Right atrium auricular region (tissue), 2 donors: ENCODE data around the gene FIGNL2. TPM values are rescaled to one million over a fixed set of nuclear protein-coding genes. Genes with fewer than 3 reads are reported as not detected.
A peak's percentile ranks its signal among the peaks of the same experiment; 100 is the strongest.

Experiments
- DNase-seq: peaks from one replicate; pipeline ENCODE4 v3.0.0-alpha.2; 2019; ENCODE audit warnings: low spot score
- H3K27ac ChIP-seq, 2 donors: fragments of 200-600 bp; sonication (generic); 1 replicate in 1 of 2; 2 replicates in 1 of 2; pipeline ENCODE4 v1.5.1; 2016 to 2019
- H3K27me3 ChIP-seq, 2 donors: fragments of 200-600 bp; sonication (generic); one replicate each; pipeline versions ENCODE4 v1.5.1 to v1.6.0; 2017 to 2019
- H3K36me3 ChIP-seq: fragments of 200-600 bp; sonication (generic); one replicate; pipeline ENCODE4 v1.5.1; 2016
- H3K4me1 ChIP-seq, 2 donors: fragments of 200-600 bp; sonication (generic); one replicate each; pipeline versions ENCODE4 v1.5.1 to v1.6.0; 2017 to 2019
- H3K4me3 ChIP-seq, 2 donors: fragments of 200-600 bp; sonication (generic); 1 replicate in 1 of 2; 2 replicates in 1 of 2; pipeline ENCODE4 v1.5.1; 2017 to 2019; ENCODE audit warnings: mild to moderate bottlenecking in 1 of 2, moderate library complexity in 1 of 2
- H3K9me3 ChIP-seq, 2 donors: fragments of 200-600 bp; sonication (generic); one replicate each; pipeline ENCODE4 v1.5.1; 2019
- CTCF ChIP-seq, 2 donors: fragments of 200-600 bp; sonication (generic); IDR thresholded peaks; one replicate each; pipeline ENCODE4 v1.5.1; 2019; ENCODE audit warnings: antibody characterized with exemption in 2 of 2
- total RNA-seq, 2 donors: library from RNA; depleted of rRNA; stranded (reverse); fragments of >200 nt; gene quantifications; one replicate each; pipeline ENCODE4 v1.1.0, GENCODE V29; 2016

FIGNL2 gene
- total RNA-seq, 2 donors from 2014 or later: 0.19 to 0.24 TPM

DNA sequence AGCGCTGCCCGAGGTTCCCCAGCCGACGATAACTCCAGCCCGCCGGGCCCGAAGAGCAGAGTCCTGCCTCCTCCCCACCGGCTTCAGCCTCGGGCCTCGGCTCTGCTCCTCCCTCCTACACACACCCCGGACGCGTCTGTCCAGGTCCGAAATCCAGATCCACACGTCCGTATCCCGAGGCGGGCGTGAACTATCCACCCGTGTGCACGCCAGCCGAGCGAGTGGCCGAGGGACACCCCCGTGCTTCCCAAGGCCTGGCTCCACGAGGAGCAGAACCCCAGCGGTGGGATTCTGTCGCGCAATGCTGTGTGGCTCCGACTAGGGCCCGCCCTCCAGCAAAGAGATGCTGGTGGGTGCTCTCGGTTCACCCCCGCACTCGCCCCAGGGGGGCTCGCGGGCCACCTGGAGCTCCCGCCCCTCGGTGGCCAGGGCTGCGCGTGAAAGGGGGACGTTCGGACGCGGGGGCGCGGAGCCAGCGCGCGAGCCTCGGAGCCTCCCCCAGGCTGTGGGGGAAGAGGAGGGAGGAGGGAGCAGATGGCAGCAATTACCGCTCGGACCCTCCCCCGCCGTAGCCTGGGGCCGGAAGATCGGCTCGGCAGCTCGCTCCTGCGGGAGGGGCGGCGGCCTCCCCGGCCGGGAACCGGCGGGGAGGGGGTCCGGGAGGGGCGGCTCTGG, 20.4 kb upstream of the FIGNL2 start:
- H3K4me3 ChIP-seq: peak overlapping the region; percentile 40 to 51
- H3K27me3 ChIP-seq: peaks cover 6% of the 10 kb centered on the region in 2 donors
- DNase-seq: no peak
- peaks cover 0 to 26% of the 10 kb centered on the region in 2 donors for H3K4me1 ChIP-seq
- no peak for TF ChIP-seq CTCF (IDR thresholded peaks at IDR 0.05)
- no peak overlapping the region for H3K27ac ChIP-seq
- H3K9me3 ChIP-seq: no peaks in the 10 kb centered on the region
- no peaks in the 10 kb centered on the region for H3K36me3 ChIP-seq

- TF ChIP-seq CTCF (IDR thresholded peaks at IDR 0.05): no peak
- peaks cover 0 to 33% of the 10 kb centered on the region in 2 donors for H3K4me1 ChIP-seq
- H3K27me3 ChIP-seq: peaks cover 6% of the 10 kb centered on the region in 2 donors
- H3K4me3 ChIP-seq: no peak overlapping the region
- H3K27ac ChIP-seq: no peak overlapping the region
- H3K36me3 ChIP-seq: no peaks in the 10 kb centered on the region
- DNase-seq: no peak
- H3K9me3 ChIP-seq: no peaks in the 10 kb centered on the region
Observed at GRCh38 chr12:51867796-51868428, 19.4 kb upstream of the FIGNL2 start.

- Histone ChIP-seq H3K4me1 (peaks cover 0 to 33% of the 10 kb centered on the region in 2 donors), H3K9me3 (no peaks in the 10 kb centered on the region), H3K27me3 (peaks cover 6% of the 10 kb centered on the region in 2 donors), H3K36me3 (no peaks in the 10 kb centered on the region), H3K4me3 (no peak overlapping the region), H3K27ac (no peak overlapping the region)
- DNase-seq: no peak
- no peak for TF ChIP-seq CTCF (IDR thresholded peaks at IDR 0.05)
Observed at GRCh38 chr12:51867371-51867770, 18.9 kb upstream of the FIGNL2 start.

DNA sequence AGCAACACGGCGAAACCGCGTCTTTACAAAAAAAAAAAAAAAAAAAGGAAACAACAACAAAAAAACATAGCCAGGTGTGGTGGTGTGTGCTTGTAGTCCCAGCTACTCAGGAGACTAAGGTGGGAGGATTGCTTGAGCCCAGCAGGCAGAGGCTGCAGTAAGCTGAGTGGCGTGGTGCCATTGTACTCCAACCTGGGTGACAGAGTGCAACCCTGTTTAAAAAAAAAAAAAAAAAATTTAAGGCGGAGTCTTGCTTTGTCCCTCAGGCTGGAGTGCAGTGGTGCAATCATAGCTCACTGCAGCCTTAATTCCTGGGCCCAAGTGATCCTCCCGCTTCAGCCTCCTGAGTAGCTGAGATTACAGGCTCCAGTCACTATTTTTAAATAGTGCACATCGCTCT, 18.2 kb upstream of the FIGNL2 start:
- peaks cover 6% of the 10 kb centered on the region in 2 donors for H3K27me3 ChIP-seq
- no peaks in the 10 kb centered on the region for H3K9me3 ChIP-seq
- TF ChIP-seq CTCF (IDR thresholded peaks at IDR 0.05): no peak
- no peaks in the 10 kb centered on the region for H3K36me3 ChIP-seq
- peaks cover 0 to 33% of the 10 kb centered on the region in 2 donors for H3K4me1 ChIP-seq
- no peak overlapping the region for H3K4me3 ChIP-seq
- no peak overlapping the region for H3K27ac ChIP-seq
- no peak for DNase-seq

DNA sequence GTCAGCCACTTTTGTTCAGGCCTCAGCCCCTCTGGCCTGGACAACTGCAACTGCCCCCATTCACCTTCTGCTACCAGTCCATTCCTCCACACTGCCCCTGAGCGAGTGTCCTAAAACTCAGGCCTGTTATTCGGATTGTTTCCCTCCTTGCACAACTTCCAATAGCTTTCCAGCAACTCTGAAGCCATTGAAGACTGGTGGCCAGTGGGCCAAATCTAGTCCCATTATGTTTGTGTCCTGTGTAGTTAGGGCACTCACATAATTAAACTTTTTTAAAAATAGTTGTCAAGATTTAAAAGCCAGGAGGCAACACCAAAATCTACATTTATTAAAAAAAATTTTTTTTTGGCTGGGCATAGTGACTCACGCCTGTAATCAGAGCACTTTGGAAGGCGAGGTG, 17.8 kb upstream of the FIGNL2 start:
- Histone ChIP-seq H3K27ac (no peak overlapping the region), H3K4me3 (no peak overlapping the region), H3K27me3 (peaks cover 6% of the 10 kb centered on the region in 2 donors), H3K9me3 (no peaks in the 10 kb centered on the region), H3K4me1 (peaks cover 0 to 33% of the 10 kb centered on the region in 2 donors), H3K36me3 (no peaks in the 10 kb centered on the region)
- TF ChIP-seq CTCF (IDR thresholded peaks at IDR 0.05): no peak
- no peak for DNase-seq
